ENCODE measurements around the gene USP21. TPM values are rescaled to one million over a fixed set of nuclear protein-coding genes. Genes with fewer than 3 reads are reported as not detected.
A peak's percentile ranks its signal among the peaks of the same experiment; 100 is the strongest.

The USP21 gene
- total RNA-seq, 1 experiment from 2014 or later = 38.2 TPM

DNA sequence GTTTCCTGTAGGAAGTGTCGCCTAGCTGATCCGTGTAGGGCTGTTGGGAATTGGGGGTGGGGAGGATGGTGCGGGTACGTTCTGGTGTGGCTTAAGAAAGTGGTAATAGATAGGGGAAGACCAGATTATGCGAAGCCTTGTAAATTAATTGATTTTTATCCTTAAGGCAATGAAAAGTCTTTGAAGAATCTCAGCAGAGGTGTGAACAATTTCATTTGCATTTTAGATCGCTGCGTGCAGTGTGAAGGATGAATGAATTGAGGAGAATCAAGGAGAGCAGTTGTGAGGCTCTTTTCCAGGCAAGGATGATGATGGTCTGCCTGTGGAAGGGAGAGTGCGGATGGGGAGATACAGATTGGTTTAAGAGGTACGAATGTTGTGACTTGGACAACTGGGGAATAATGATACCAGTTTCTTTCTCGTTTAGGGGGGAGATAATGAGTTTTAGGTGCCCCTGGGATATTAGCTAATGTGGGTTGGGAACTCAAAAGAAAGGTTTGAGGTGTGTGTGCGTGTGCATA lies 26.0 kb upstream of the USP21 start:
- intact Hi-C loops (cut with micrococcal nuclease; ENCODE audit: unreplicated experiment) = loop anchor here (1.0 kb wide), 1 partner anchor 20 kb away; the partner anchor contains the start of gene UFC1
- TSS peak; percentile 75 for BruUV-seq (replicated peaks)
- TF ChIP-seq, protein P1, sequence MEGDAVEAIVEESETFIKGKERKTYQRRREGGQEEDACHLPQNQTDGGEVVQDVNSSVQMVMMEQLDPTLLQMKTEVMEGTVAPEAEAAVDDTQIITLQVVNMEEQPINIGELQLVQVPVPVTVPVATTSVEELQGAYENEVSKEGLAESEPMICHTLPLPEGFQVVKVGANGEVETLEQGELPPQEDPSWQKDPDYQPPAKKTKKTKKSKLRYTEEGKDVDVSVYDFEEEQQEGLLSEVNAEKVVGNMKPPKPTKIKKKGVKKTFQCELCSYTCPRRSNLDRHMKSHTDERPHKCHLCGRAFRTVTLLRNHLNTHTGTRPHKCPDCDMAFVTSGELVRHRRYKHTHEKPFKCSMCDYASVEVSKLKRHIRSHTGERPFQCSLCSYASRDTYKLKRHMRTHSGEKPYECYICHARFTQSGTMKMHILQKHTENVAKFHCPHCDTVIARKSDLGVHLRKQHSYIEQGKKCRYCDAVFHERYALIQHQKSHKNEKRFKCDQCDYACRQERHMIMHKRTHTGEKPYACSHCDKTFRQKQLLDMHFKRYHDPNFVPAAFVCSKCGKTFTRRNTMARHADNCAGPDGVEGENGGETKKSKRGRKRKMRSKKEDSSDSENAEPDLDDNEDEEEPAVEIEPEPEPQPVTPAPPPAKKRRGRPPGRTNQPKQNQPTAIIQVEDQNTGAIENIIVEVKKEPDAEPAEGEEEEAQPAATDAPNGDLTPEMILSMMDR (IDR thresholded peaks at IDR 0.05; ENCODE audit: insufficient read depth in 1 of 2, low read depth in 1 of 2, low read length in 1 of 2, severe bottlenecking in 1 of 2, unreplicated experiment in 1 of 2) = no peak

DNA sequence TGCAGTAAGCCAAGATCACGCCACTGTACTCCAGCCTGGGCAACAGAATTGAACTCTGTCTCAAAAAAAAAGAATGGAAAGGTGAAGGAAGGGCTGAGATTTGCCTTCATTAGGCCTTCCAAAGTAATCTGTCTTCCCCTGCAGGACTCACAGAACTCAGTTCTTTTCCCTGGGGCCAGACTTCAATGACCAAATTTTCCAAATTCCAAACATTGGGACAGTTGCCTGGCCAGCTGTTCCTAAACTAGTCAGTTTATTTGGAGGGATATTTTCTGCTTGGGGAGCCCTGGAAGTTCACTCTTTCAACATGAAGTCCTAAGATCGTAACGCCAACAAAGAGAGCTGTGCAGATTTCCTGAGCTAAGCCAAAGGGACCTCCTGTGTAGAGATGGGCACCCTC lies 21.4 kb upstream of the USP21 start:
- no peaks in the 10 kb centered on the region for H3K27me3 Mint-ChIP-seq (ENCODE audit: insufficient read depth, unreplicated experiment)
- Histone ChIP-seq H3K4me3 (ENCODE audit: low read depth, low read length) (no peak overlapping the region), H3K27me3 (replicated peaks; ENCODE audit: control insufficient read depth, insufficient read depth, low read length) (no peaks in the 10 kb centered on the region), H3K4me1 (no peaks in the 10 kb centered on the region), H3K36me3 (ENCODE audit: control insufficient read depth, insufficient read depth, low read length) (no peaks in the 10 kb centered on the region; the same call in 1 of the 2 replicates), H3K9me3 (no peaks in the 10 kb centered on the region)
- ChIA-PET CTCF (interaction anchor here (0.6 kb wide), 1 partner anchor 11 kb away, joined by 3 read pairs; no protein-coding TSS in a partner anchor), POLR2A (interaction anchor here (1.1 kb wide), 1 partner anchor 17 kb away, joined by 3 read pairs; no protein-coding TSS in a partner anchor)
- no peaks in the 10 kb centered on the region for H3K9me3 Mint-ChIP-seq (ENCODE audit: unreplicated experiment)
- peaks cover 17% of the 10 kb centered on the region for H3K4me1 Mint-ChIP-seq (ENCODE audit: low read depth, unreplicated experiment)
- no TSS peak for BruUV-seq (replicated peaks)
- H3K27ac Mint-ChIP-seq (ENCODE audit: unreplicated experiment) = no peak overlapping the region
- TF ChIP-seq, protein P1 (IDR thresholded peaks at IDR 0.05; ENCODE audit: insufficient read depth in 1 of 2, low read depth in 1 of 2, low read length in 1 of 2, severe bottlenecking in 1 of 2, unreplicated experiment in 1 of 2) = no peak
- intact Hi-C loops (cut with micrococcal nuclease; ENCODE audit: unreplicated experiment) = no loop called here
- DNase-seq = no peak
- H3K4me3 Mint-ChIP-seq (ENCODE audit: unreplicated experiment) = no peak overlapping the region
- H3K36me3 Mint-ChIP-seq (ENCODE audit: insufficient read depth, unreplicated experiment) = no peaks in the 10 kb centered on the region

More for the DNA sequence above, 26.0 kb upstream of the USP21 start:
- Mint-ChIP-seq H3K27ac (ENCODE audit: unreplicated experiment) (no peak overlapping the region), H3K9me3 (ENCODE audit: unreplicated experiment) (no peaks in the 10 kb centered on the region), H3K36me3 (ENCODE audit: insufficient read depth, unreplicated experiment) (no peaks in the 10 kb centered on the region), H3K27me3 (ENCODE audit: insufficient read depth, unreplicated experiment) (no peaks in the 10 kb centered on the region), H3K4me3 (ENCODE audit: unreplicated experiment) (no peak overlapping the region), H3K4me1 (ENCODE audit: low read depth, unreplicated experiment) (peaks cover 12% of the 10 kb centered on the region)
- Histone ChIP-seq H3K36me3 (ENCODE audit: control insufficient read depth, insufficient read depth, low read length) (no peaks in the 10 kb centered on the region; the same call in 1 of the 2 replicates), H3K9me3 (no peaks in the 10 kb centered on the region), H3K4me1 (no peaks in the 10 kb centered on the region), H3K27me3 (replicated peaks; ENCODE audit: control insufficient read depth, insufficient read depth, low read length) (no peaks in the 10 kb centered on the region), H3K4me3 (ENCODE audit: low read depth, low read length) (peak overlapping the region; percentile 71)
- POLR2A ChIA-PET = interaction anchor here (0.6 to 2.4 kb wide), 7 partner anchors 7 to 112 kb away, joined by 3 to 15 read pairs (median 6); partner anchors contain the start of genes F11R, NIT1, PFDN2 and PPOX
- CTCF ChIA-PET = interaction anchor here (0.5 to 1.6 kb wide), 7 partner anchors 12 to 139 kb away, joined by 3 to 11 read pairs (median 4); partner anchors contain the start of genes KLHDC9, NIT1, PFDN2 and PPOX
- no peak for DNase-seq

DNA sequence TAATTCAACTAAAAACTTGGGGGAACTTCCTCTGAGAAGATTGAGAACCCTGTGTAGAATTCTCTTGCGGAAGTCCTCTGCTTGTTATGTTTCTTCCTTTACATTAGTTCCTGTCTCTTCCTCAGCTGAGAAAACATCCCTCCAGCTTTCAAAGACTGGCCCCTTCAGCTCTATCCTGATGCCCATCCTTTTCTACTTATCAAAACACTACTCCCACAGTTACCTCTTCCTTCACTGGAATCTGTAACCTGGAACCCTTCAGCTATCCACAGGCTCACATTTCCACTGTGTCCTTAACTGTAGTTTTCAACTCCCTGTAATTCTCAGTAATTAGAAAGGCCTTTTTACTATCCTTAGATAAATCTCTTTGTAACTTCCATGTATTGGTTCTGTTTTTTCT lies 20.9 kb upstream of the USP21 start:
- ChIA-PET POLR2A (interaction anchor here (1.1 kb wide), 1 partner anchor 17 kb away, joined by 3 read pairs; no protein-coding TSS in a partner anchor), CTCF (interaction anchor here (0.6 kb wide), 2 partner anchors 82 to 199 kb away, joined by 3 read pairs; no protein-coding TSS in a partner anchor)
- BruUV-seq (replicated peaks) = no TSS peak

More for the DNA sequence above, 20.9 kb upstream of the USP21 start:
- no peak overlapping the region for H3K27ac Mint-ChIP-seq (ENCODE audit: unreplicated experiment)
- no peaks in the 10 kb centered on the region for H3K9me3 Mint-ChIP-seq (ENCODE audit: unreplicated experiment)
- Histone ChIP-seq H3K4me3 (ENCODE audit: low read depth, low read length) (no peak overlapping the region), H3K27me3 (replicated peaks; ENCODE audit: control insufficient read depth, insufficient read depth, low read length) (no peaks in the 10 kb centered on the region), H3K36me3 (ENCODE audit: control insufficient read depth, insufficient read depth, low read length) (no peaks in the 10 kb centered on the region; the same call in 1 of the 2 replicates), H3K4me1 (no peaks in the 10 kb centered on the region), H3K9me3 (no peaks in the 10 kb centered on the region)
- TF ChIP-seq, protein P1 (IDR thresholded peaks at IDR 0.05; ENCODE audit: insufficient read depth in 1 of 2, low read depth in 1 of 2, low read length in 1 of 2, severe bottlenecking in 1 of 2, unreplicated experiment in 1 of 2) = no peak
- intact Hi-C loops (cut with micrococcal nuclease; ENCODE audit: unreplicated experiment) = no loop called here
- H3K4me1 Mint-ChIP-seq (ENCODE audit: low read depth, unreplicated experiment) = peaks cover 17% of the 10 kb centered on the region
- no peaks in the 10 kb centered on the region for H3K36me3 Mint-ChIP-seq (ENCODE audit: insufficient read depth, unreplicated experiment)
- no peak overlapping the region for H3K4me3 Mint-ChIP-seq (ENCODE audit: unreplicated experiment)
- no peak for DNase-seq
- no peaks in the 10 kb centered on the region for H3K27me3 Mint-ChIP-seq (ENCODE audit: insufficient read depth, unreplicated experiment)
